Spleen (tissue), 11 donors: ENCODE results near the gene SLIT3. TPM values are rescaled to one million over a fixed set of nuclear protein-coding genes. Genes with fewer than 3 reads are reported as not detected.

Experiments
- DNase-seq: peaks from one replicate; pipeline ENCODE4 v3.0.0-alpha.2; 2020
- H3K27ac ChIP-seq, 8 donors: fragments of 200-600 bp; sonication (generic) in 7 of 8; 1 replicate in 4 of 8; 2 replicates in 4 of 8; pipeline versions ENCODE4 v1.5.0 to v1.8.0; 2016 to 2021; ENCODE audit warnings: inconsistent platforms in 4 of 8, mild to moderate bottlenecking in 4 of 8, moderate library complexity in 1 of 8
- H3K27me3 ChIP-seq, 7 donors: fragments of 200-600 bp; sonication (generic) in 6 of 7; replicated peaks in 1 of 7; 1 replicate in 4 of 7; 2 replicates in 3 of 7; pipeline versions ENCODE4 v1.5.0 to v1.8.0; 2016 to 2021; ENCODE audit warnings: inconsistent platforms in 3 of 7, mild to moderate bottlenecking in 1 of 7
- H3K36me3 ChIP-seq, 6 donors: fragments of 200-600 bp; sonication (generic) in 5 of 6; 1 replicate in 4 of 6; 2 replicates in 2 of 6; pipeline versions ENCODE4 v1.5.0 to v1.8.0; 2016 to 2021; ENCODE audit warnings: inconsistent platforms in 2 of 6
- H3K4me1 ChIP-seq, 6 donors: fragments of 200-600 bp; sonication (generic) in 5 of 6; 1 replicate in 3 of 6; 2 replicates in 3 of 6; pipeline versions ENCODE4 v1.5.0 to v1.8.0; 2016 to 2021; ENCODE audit warnings: inconsistent platforms in 3 of 6
- H3K4me3 ChIP-seq, 8 donors: fragments of 200-600 bp; sonication (generic) in 7 of 8; 1 replicate in 4 of 8; 2 replicates in 4 of 8; pipeline versions ENCODE4 v1.5.0 to v1.8.0; 2016 to 2021; ENCODE audit warnings: inconsistent platforms in 4 of 8, mild to moderate bottlenecking in 4 of 8, moderate library complexity in 2 of 8
- H3K9me3 ChIP-seq, 8 donors: fragments of 200-600 bp; sonication (generic) in 7 of 8; 1 replicate in 4 of 8; 2 replicates in 4 of 8; pipeline versions ENCODE4 v1.5.0 to v1.8.0; 2016 to 2021; ENCODE audit warnings: inconsistent platforms in 4 of 8
- CTCF ChIP-seq, 11 experiments: fragments of 200-600 bp in 7 of 11; fragments of 450-650 bp in 4 of 11; sonication (generic) in 4 of 11; IDR thresholded peaks in 8 of 11; conservative IDR thresholded peaks in 3 of 11; 1 replicate in 7 of 11; 2 replicates in 4 of 11; pipeline versions ENCODE4 v1.4.0 to v1.8.0; 2016 to 2021; ENCODE audit warnings: antibody characterized with exemption in 11 of 11, inconsistent platforms in 4 of 11, mild to moderate bottlenecking in 1 of 11
- POLR2A ChIP-seq, 3 donors: fragments of 450-650 bp; IDR thresholded peaks; one replicate each; pipeline ENCODE4 v1.5.1; 2017; ENCODE audit warnings: antibody characterized with exemption in 3 of 3, mild to moderate bottlenecking in 1 of 3
- POLR2AphosphoS5 ChIP-seq, 3 donors: sonication (generic); formaldehyde crosslinking; IDR thresholded peaks; one replicate each; pipeline ENCODE4 v1.5.1; 2017; ENCODE audit warnings: antibody characterized with exemption in 3 of 3
- WGBS, 5 donors: extraction: QIAGEN DNeasy Blood & Tissue Kit in 3 of 5; methylation state at CpG; one replicate each; pipeline versions ENCODE4 v1.1.5 to v1.1.7; 2013 to 2018; 5-methylcytosine and 5-hydroxymethylcytosine counted together
- intact Hi-C: fragments of 100-400 bp; cut with DNase I; formaldehyde crosslinking; loops from one replicate; pipeline ENCODE4 v1.15.0; 2023; ENCODE audit warnings: low total_unique reads
- polyA plus RNA-seq, 3 donors: library from polyadenylated mRNA; stranded (reverse); fragments of 200-250 nt; gene quantifications; one replicate each; pipeline ENCODE4 v1.2.1, GENCODE V29; 2013
- total RNA-seq, 7 donors: library from RNA; depleted of rRNA in 3 of 7; stranded (reverse); fragments of >200 nt in 3 of 7; fragmentation: NEBNext Ultra II Directional in 4 of 7; extraction: Animal tissue kit (Norgen Biotek cat#: 25700) in 4 of 7; gene quantifications; one replicate each; pipeline versions ENCODE4 v1.1.0 to v1.2.1, GENCODE V29; 2016 to 2021
- donor health status: healthy with polysubstance abuse.
- donor health status: DM: no; HTN: no; CAD: no; lungs with moderate emphysema.
- donor health status: DM: no; HTN: no; CAD: no.
- donor health status: Bipolar disorder and iron deficiency.
- donor health status: healthy.
- donor health status: DM: no; HTN: no; CAD: no.
- donor health status: DM: yes; HTN: yes; CAD: no.

SLIT3 gene
- total and polyA plus RNA-seq, 10 donors = 0.33 to 54.0 (median 13.2) TPM

GRCh38 chr5:169158764-169159163 lies 142.2 kb downstream of the SLIT3 start:
- Histone ChIP-seq H3K36me3 (no peaks in the 10 kb centered on the region), H3K27ac (no peak overlapping the region), H3K4me1 (peaks cover 0 to 3% (median 0%) of the 10 kb centered on the region in 6 donors), H3K9me3 (peaks cover 0 to 36% (median 28%) of the 10 kb centered on the region in 8 donors), H3K27me3 (peaks cover 0 to 4% (median 0%) of the 10 kb centered on the region in 7 donors), H3K4me3 (no peak overlapping the region)
- DNase-seq = no peak
- intact Hi-C loops = no loop called here
- TF ChIP-seq POLR2AphosphoS5 (IDR thresholded peaks at IDR 0.05) (no peak), CTCF (IDR thresholded peaks at IDR 0.05 in 8 of 11, conservative IDR thresholded peaks at IDR 0.05 in 3 of 11) (no peak), POLR2A (IDR thresholded peaks at IDR 0.05) (no peak)
- 89 to 96% (median 96%) methylated on average over 4 of the region's 4 CpGs for WGBS, 5 donors

- Histone ChIP-seq H3K9me3 (peaks cover 0 to 36% (median 28%) of the 10 kb centered on the region in 8 donors), H3K4me1 (peaks cover 0 to 3% (median 0%) of the 10 kb centered on the region in 6 donors), H3K27ac (no peak overlapping the region), H3K36me3 (no peaks in the 10 kb centered on the region), H3K27me3 (peaks cover 0 to 4% (median 0%) of the 10 kb centered on the region in 7 donors), H3K4me3 (no peak overlapping the region)
- 70 to 95% (median 86%) methylated on average over 1 of the region's 1 CpG for WGBS, 5 donors
- TF ChIP-seq POLR2A (IDR thresholded peaks at IDR 0.05) = no peak
- no peak for DNase-seq
- intact Hi-C loops = no loop called here
Measured at GRCh38 chr5:169157064-169157463, 143.9 kb downstream of the SLIT3 start.

DNA sequence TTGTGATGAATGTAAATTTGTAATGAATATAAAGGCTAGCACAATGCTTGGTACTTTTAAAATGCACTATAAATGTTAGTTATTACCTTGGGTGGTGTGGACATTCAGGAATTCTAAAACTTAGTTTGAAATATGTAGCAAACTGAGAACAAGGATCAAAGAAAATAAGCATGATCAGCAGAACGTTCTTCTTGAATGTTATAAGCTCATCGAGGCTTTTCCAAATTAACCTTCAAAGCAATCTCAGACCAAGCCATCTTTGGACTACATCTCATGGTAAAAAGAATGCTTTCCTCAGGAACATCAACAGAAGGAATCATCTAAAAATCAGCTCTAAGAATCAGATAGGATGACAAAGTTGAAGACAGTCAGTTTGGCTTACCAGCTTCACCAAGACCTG lies 146.3 kb downstream of the SLIT3 start:
- Histone ChIP-seq H3K4me3 (no peak overlapping the region), H3K27me3 (peaks cover 0 to 4% (median 0%) of the 10 kb centered on the region in 7 donors), H3K27ac (no peak overlapping the region), H3K4me1 (no peaks in the 10 kb centered on the region), H3K9me3 (peaks cover 0 to 29% (median 24%) of the 10 kb centered on the region in 8 donors), H3K36me3 (no peaks in the 10 kb centered on the region)
- TF ChIP-seq POLR2A (IDR thresholded peaks at IDR 0.05) = no peak
- no peak for TF ChIP-seq CTCF (IDR thresholded peaks at IDR 0.05 in 8 of 11, conservative IDR thresholded peaks at IDR 0.05 in 3 of 11)
- TF ChIP-seq POLR2AphosphoS5 (IDR thresholded peaks at IDR 0.05) = no peak
- intact Hi-C loops = no loop called here
- 74 to 90% (median 83%) methylated on average over 2 of the region's 2 CpGs for WGBS, 5 donors
- no peak for DNase-seq

- H3K27ac ChIP-seq = no peak overlapping the region
- peaks cover 0 to 16% (median 12%) of the 10 kb centered on the region in 8 donors for H3K9me3 ChIP-seq
- H3K4me3 ChIP-seq = no peak overlapping the region
- H3K36me3 ChIP-seq = no peaks in the 10 kb centered on the region
- whole genome bisulfite sequencing, 5 donors = 69 to 79% (median 70%) methylated on average over 2 of the region's 2 CpGs
- no peak for DNase-seq
- TF ChIP-seq CTCF (IDR thresholded peaks at IDR 0.05 in 8 of 11, conservative IDR thresholded peaks at IDR 0.05 in 3 of 11) = no peak
- TF ChIP-seq POLR2AphosphoS5 (IDR thresholded peaks at IDR 0.05) = no peak
- TF ChIP-seq POLR2A (IDR thresholded peaks at IDR 0.05) = no peak
- no peaks in the 10 kb centered on the region for H3K4me1 ChIP-seq
- H3K27me3 ChIP-seq = peaks cover 0 to 4% (median 0%) of the 10 kb centered on the region in 7 donors
- intact Hi-C loops = no loop called here
Measured at GRCh38 chr5:169153405-169153804, 147.5 kb downstream of the SLIT3 start.

DNA sequence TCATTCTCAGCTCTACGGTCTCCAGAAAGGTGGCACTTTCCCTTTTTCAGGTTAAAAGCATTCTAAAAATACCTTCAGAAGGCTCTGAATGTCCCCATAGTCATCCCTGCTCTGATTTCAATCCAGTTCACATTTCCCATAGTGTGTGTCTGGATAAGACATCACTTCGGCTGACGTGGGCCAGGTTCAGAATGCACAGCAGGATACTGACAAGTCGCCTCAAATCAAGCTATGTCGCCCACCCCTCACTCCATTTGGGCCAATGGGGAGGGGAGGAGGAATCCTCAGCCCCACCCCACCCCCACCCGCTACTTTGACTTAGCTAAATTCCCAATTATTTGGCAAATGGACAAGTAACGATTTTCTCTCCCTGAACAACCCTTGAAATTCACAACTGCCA lies 148.0 kb downstream of the SLIT3 start:
- WGBS, 5 donors = 78 to 88% (median 83%) methylated on average over 7 of the region's 7 CpGs
- Histone ChIP-seq H3K4me3 (no peak overlapping the region), H3K9me3 (peaks cover 0 to 12% (median 7%) of the 10 kb centered on the region in 8 donors), H3K4me1 (no peaks in the 10 kb centered on the region), H3K27me3 (peaks cover 0 to 4% (median 0%) of the 10 kb centered on the region in 7 donors), H3K27ac (no peak overlapping the region), H3K36me3 (no peaks in the 10 kb centered on the region)
- DNase-seq = no peak
- TF ChIP-seq POLR2A (IDR thresholded peaks at IDR 0.05) = no peak
- no peak for TF ChIP-seq CTCF (IDR thresholded peaks at IDR 0.05 in 8 of 11, conservative IDR thresholded peaks at IDR 0.05 in 3 of 11)
- no peak for TF ChIP-seq POLR2AphosphoS5 (IDR thresholded peaks at IDR 0.05)
- intact Hi-C loops = no loop called here
